Naive thymus-derived CD8-positive, alpha-beta T cell (primary cell): Measurements from ENCODE around the gene PCDHA4. TPM values are rescaled to one million over a fixed set of nuclear protein-coding genes. Genes with fewer than 3 reads are reported as not detected.
"Not testable (repeated sequence)": the region's sequence is repeated elsewhere in the genome, so short reads cannot be mapped to it uniquely, and the experiment has no call there.

ENCODE experiments used
- ATAC-seq, 2 donors: fragments of 150-1000 bp; cut with Tn5 transposase in 1 of 2; sonication (Bioruptor Pico), chemical (Tn5 transposase) in 1 of 2; 1 replicate in 1 of 2; 2 replicates in 1 of 2; pipeline ENCODE4 v1.10.0; 2021; ENCODE audit warnings: mild to moderate bottlenecking in 2 of 2, moderate library complexity in 2 of 2
- POLR2A ChIA-PET: fragments of 350-600 bp; sonication (Branson Sonifier 250); formaldehyde crosslinking; loops from one replicate; lab custom pipeline; 2021; ENCODE audit warnings: antibody characterized with exemption; lab: Charles Lee
- DNase-seq, 10 donors: peaks; one replicate each; pipeline versions ENCODE4 v3.0.0 to v3.0.0-alpha.2; 2020 to 2022
- H3K27ac Mint-ChIP-seq, 10 donors: one replicate each; pipeline ENCODE4 v1.8.0; 2020 to 2022; ENCODE audit warnings: mild to moderate bottlenecking in 10 of 10, mixed read lengths in 10 of 10, moderate library complexity in 4 of 10, inconsistent platforms in 1 of 10
- H3K27me3 Mint-ChIP-seq, 5 donors: one replicate each; pipeline ENCODE4 v1.8.0; 2021 to 2022; ENCODE audit warnings: mixed read lengths in 5 of 5
- H3K36me3 Mint-ChIP-seq, 3 donors: one replicate each; pipeline ENCODE4 v1.8.0; 2020 to 2022; ENCODE audit warnings: mixed read lengths in 3 of 3, mild to moderate bottlenecking in 2 of 3, inconsistent platforms in 1 of 3
- H3K4me1 Mint-ChIP-seq, 4 donors: one replicate each; pipeline ENCODE4 v1.8.0; 2021 to 2022; ENCODE audit warnings: mixed read lengths in 4 of 4
- H3K4me3 Mint-ChIP-seq, 10 donors: one replicate each; pipeline ENCODE4 v1.8.0; 2020 to 2022; ENCODE audit warnings: mild to moderate bottlenecking in 10 of 10, mixed read lengths in 10 of 10, moderate library complexity in 6 of 10, inconsistent platforms in 1 of 10
- H3K9me3 Mint-ChIP-seq, 9 donors: one replicate each; pipeline ENCODE4 v1.8.0; 2020 to 2022; ENCODE audit warnings: mixed read lengths in 9 of 9, mild to moderate bottlenecking in 3 of 9, inconsistent platforms in 1 of 9, moderate library complexity in 1 of 9
- polyA plus RNA-seq, 3 donors: library from polyadenylated mRNA; unstranded; fragments of 300-500 nt; fragmentation: Illumina TruSeq; gene quantifications; one replicate each; pipeline ENCODE4 v1.2.3, GENCODE V29; 2021
- total RNA-seq, 8 experiments: library from RNA in 2 of 8; stranded (reverse) in 2 of 8; gene quantifications; one replicate each; pipeline ENCODE4 v1.2.3 and lab custom pipeline; 2021 to 2026

PCDHA4 gene
- total and polyA plus RNA-seq, 5 experiments from 2014 or later: not detected

- H3K4me1 Mint-ChIP-seq, H3K27ac Mint-ChIP-seq, DNase-seq, ATAC-seq, H3K4me3 Mint-ChIP-seq, POLR2A ChIA-PET: not testable (repeated sequence)
- peaks cover 7 to 37% (median 26%) of the 10 kb centered on the region in 5 donors for H3K27me3 Mint-ChIP-seq
- H3K9me3 Mint-ChIP-seq: peaks cover 0 to 45% (median 14%) of the 10 kb centered on the region in 9 donors
- peaks cover 3 to 19% (median 9%) of the 10 kb centered on the region in 3 donors for H3K36me3 Mint-ChIP-seq
Measured at GRCh38 chr5:140848139-140849102, 41.6 kb downstream of the PCDHA4 start, which contains the start of gene PCDHA9. TSS of gene PCDHA9 (plus strand) at chr5:140848382. CDS start at chr5:140848496, 114 bp downstream.

GRCh38 chr5:140849831-140850634, 43.2 kb downstream of the PCDHA4 start:
- Mint-ChIP-seq H3K27me3 (peaks cover 7 to 39% (median 28%) of the 10 kb centered on the region in 5 donors), H3K36me3 (peaks cover 5 to 21% (median 6%) of the 10 kb centered on the region in 3 donors), H3K9me3 (peaks cover 0 to 44% (median 13%) of the 10 kb centered on the region in 9 donors), H3K27ac (peak overlapping the region in 1 of 10 donors; percentile 34)
- H3K4me1 Mint-ChIP-seq, H3K4me3 Mint-ChIP-seq, ATAC-seq, POLR2A ChIA-PET, DNase-seq: not testable (repeated sequence)

GRCh38 chr5:140855772-140856674, 49.2 kb downstream of the PCDHA4 start, which contains the start of gene PCDHA10:
TSS of gene PCDHA10 (plus strand) at chr5:140855897. CDS start at chr5:140856049, 152 bp downstream.
- H3K27ac Mint-ChIP-seq: no peak within 1 kb of the TSS
- POLR2A ChIA-PET: no interaction called here
- peaks cover 11 to 18% (median 15%) of the 10 kb centered on the region in 3 donors for H3K36me3 Mint-ChIP-seq
- ATAC-seq: no peak
- H3K4me3 Mint-ChIP-seq: no peak within 1 kb of the TSS
- peaks cover 0 to 46% (median 27%) of the 10 kb centered on the region in 9 donors for H3K9me3 Mint-ChIP-seq
- peaks cover 4 to 47% (median 21%) of the 10 kb centered on the region in 5 donors for H3K27me3 Mint-ChIP-seq
- DNase-seq: no peak
- H3K4me1 Mint-ChIP-seq: no peaks in the 10 kb centered on the region

GRCh38 chr5:140857177-140857986, 50.5 kb downstream of the PCDHA4 start:
- Mint-ChIP-seq H3K27ac (peak overlapping the region in 1 of 10 donors; percentile 40), H3K4me1 (no peaks in the 10 kb centered on the region)

GRCh38 chr5:140857987-140858240, 51.0 kb downstream of the PCDHA4 start:
- Mint-ChIP-seq H3K27ac (peak overlapping the region in 1 of 10 donors; percentile 40), H3K36me3 (peaks cover 11 to 27% (median 18%) of the 10 kb centered on the region in 3 donors), H3K9me3 (peaks cover 0 to 49% (median 38%) of the 10 kb centered on the region in 9 donors), H3K4me3 (no peak overlapping the region), H3K27me3 (peaks cover 8 to 51% (median 26%) of the 10 kb centered on the region in 5 donors), H3K4me1 (no peaks in the 10 kb centered on the region)
- POLR2A ChIA-PET: no interaction called here
- DNase-seq (no peak), ATAC-seq (no peak)

More at GRCh38 chr5:140857177-140857986, 50.5 kb downstream of the PCDHA4 start:
- peaks cover 8 to 56% (median 27%) of the 10 kb centered on the region in 5 donors for H3K27me3 Mint-ChIP-seq
- ATAC-seq (no peak), DNase-seq (no peak)
- POLR2A ChIA-PET: no interaction called here
- peaks cover 0 to 53% (median 39%) of the 10 kb centered on the region in 9 donors for H3K9me3 Mint-ChIP-seq
- no peak overlapping the region for H3K4me3 Mint-ChIP-seq
- peaks cover 11 to 27% (median 18%) of the 10 kb centered on the region in 3 donors for H3K36me3 Mint-ChIP-seq

- Mint-ChIP-seq H3K4me3 (no peak overlapping the region), H3K27ac (no peak overlapping the region), H3K9me3 (peaks cover 0 to 43% (median 29%) of the 10 kb centered on the region in 9 donors), H3K4me1 (no peaks in the 10 kb centered on the region), H3K36me3 (peaks cover 0 to 16% (median 6%) of the 10 kb centered on the region in 3 donors), H3K27me3 (peaks cover 15 to 48% (median 23%) of the 10 kb centered on the region in 5 donors)
- no peak for ATAC-seq
- POLR2A ChIA-PET: no interaction called here
- no peak for DNase-seq
Measured at GRCh38 chr5:140862441-140863295, 55.8 kb downstream of the PCDHA4 start.

Other genes starting within 250 kb of the PCDHA4 start
- 10 to 100 TPM; 27.8 to 28.3 TPM for gene SRA1, start 249.6 kb upstream of the PCDHA4 start, total RNA-seq
- 10 to 100 TPM; 26.7 to 37.5 (median 37.1) TPM for gene SRA1, start 249.6 kb upstream of the PCDHA4 start, polyA plus RNA-seq
- gene APBB3, start 242.5 kb upstream of the PCDHA4 start, total RNA-seq: 10 to 100 TPM; 75.6 to 77.5 TPM
- 1 to 10 TPM; 2.5 to 4.6 (median 3.7) TPM for gene APBB3, start 242.5 kb upstream of the PCDHA4 start, polyA plus RNA-seq
- gene SLC35A4, start 242.2 kb upstream of the PCDHA4 start, total RNA-seq: 10 to 100 TPM; 53.6 to 58.3 TPM
- gene SLC35A4, start 242.2 kb upstream of the PCDHA4 start, polyA plus RNA-seq: 100 to 1,000 TPM in 2 of 3 donors, 10 to 100 TPM in 1; 92.8 to 142 (median 113) TPM
- gene CD14, start 173.9 kb upstream of the PCDHA4 start, total RNA-seq: 1 to 10 TPM; 4.5 to 4.6 TPM
- gene CD14, start 173.9 kb upstream of the PCDHA4 start, polyA plus RNA-seq: 1 to 10 TPM; 1.5 to 3.1 (median 2.1) TPM
- 10 to 100 TPM; 46.3 to 55.8 TPM for gene TMCO6, start 167.6 kb upstream of the PCDHA4 start, total RNA-seq
- gene TMCO6, start 167.6 kb upstream of the PCDHA4 start, polyA plus RNA-seq: 10 to 100 TPM; 11.5 to 20.5 (median 13.9) TPM
- gene NDUFA2, start 159.4 kb upstream of the PCDHA4 start, total RNA-seq: 10 to 100 TPM; 43.6 to 44.3 TPM
- gene NDUFA2, start 159.4 kb upstream of the PCDHA4 start, polyA plus RNA-seq: 100 to 1,000 TPM; 137 to 167 (median 160) TPM
- gene IK, start 159.2 kb upstream of the PCDHA4 start, total RNA-seq: 100 to 1,000 TPM; 178 TPM
- 100 to 1,000 TPM; 168 to 207 (median 200) TPM for gene IK, start 159.2 kb upstream of the PCDHA4 start, polyA plus RNA-seq
- 10 to 100 TPM; 46.2 to 47.7 TPM for gene WDR55, start 142.2 kb upstream of the PCDHA4 start, total RNA-seq
- 10 to 100 TPM in 1 of 3 donors, 1 to 10 TPM in 2; 9.2 to 15.6 (median 9.6) TPM for gene WDR55, start 142.2 kb upstream of the PCDHA4 start, polyA plus RNA-seq
- gene DND1, start 133.5 kb upstream of the PCDHA4 start, total RNA-seq: 1 to 10 TPM; 3.4 to 3.7 TPM
- under 1 TPM in 1 of 3 donors, not detected in 2; 0.17 TPM for gene DND1, start 133.5 kb upstream of the PCDHA4 start, polyA plus RNA-seq
- gene HARS1, start 115.7 kb upstream of the PCDHA4 start, total RNA-seq: 10 to 100 TPM; 83.6 to 84.1 TPM
- 10 to 100 TPM; 63.2 to 77.5 (median 65.3) TPM for gene HARS1, start 115.7 kb upstream of the PCDHA4 start, polyA plus RNA-seq
- 10 to 100 TPM; 63.5 to 68.0 TPM for gene HARS2, start 115.6 kb upstream of the PCDHA4 start, total RNA-seq
- 10 to 100 TPM; 15.4 to 24.6 (median 20.1) TPM for gene HARS2, start 115.6 kb upstream of the PCDHA4 start, polyA plus RNA-seq
- 10 to 100 TPM; 55.8 to 59.6 TPM for gene ZMAT2, start 106.6 kb upstream of the PCDHA4 start, total RNA-seq
- 10 to 100 TPM; 64.2 to 81.3 (median 77.0) TPM for gene ZMAT2, start 106.6 kb upstream of the PCDHA4 start, polyA plus RNA-seq
- gene PCDHA1, start 20.9 kb upstream of the PCDHA4 start, total RNA-seq: not detected
- not detected for gene PCDHA1, start 20.9 kb upstream of the PCDHA4 start, polyA plus RNA-seq
- gene PCDHA2, start 12.2 kb upstream of the PCDHA4 start, total RNA-seq: not detected
- not detected for gene PCDHA2, start 12.2 kb upstream of the PCDHA4 start, polyA plus RNA-seq
- not detected for gene PCDHA3, start 6.0 kb upstream of the PCDHA4 start, total RNA-seq
- not detected for gene PCDHA3, start 6.0 kb upstream of the PCDHA4 start, polyA plus RNA-seq
- not detected for gene PCDHA5, start 14.5 kb downstream of the PCDHA4 start, total RNA-seq
- not detected for gene PCDHA5, start 14.5 kb downstream of the PCDHA4 start, polyA plus RNA-seq
- gene PCDHA6, start 20.9 kb downstream of the PCDHA4 start, total RNA-seq: not detected
- gene PCDHA6, start 20.9 kb downstream of the PCDHA4 start, polyA plus RNA-seq: not detected
- gene PCDHA7, start 27.2 kb downstream of the PCDHA4 start, total RNA-seq: not detected
- gene PCDHA7, start 27.2 kb downstream of the PCDHA4 start, polyA plus RNA-seq: not detected
- not detected for gene PCDHA8, start 34.1 kb downstream of the PCDHA4 start, total RNA-seq
- gene PCDHA8, start 34.1 kb downstream of the PCDHA4 start, polyA plus RNA-seq: not detected
- not detected for gene PCDHA9, start 41.3 kb downstream of the PCDHA4 start, total RNA-seq
- not detected for gene PCDHA9, start 41.3 kb downstream of the PCDHA4 start, polyA plus RNA-seq
- not detected for gene PCDHA10, start 48.8 kb downstream of the PCDHA4 start, total RNA-seq
- not detected for gene PCDHA10, start 48.8 kb downstream of the PCDHA4 start, polyA plus RNA-seq
- gene PCDHA11, start 61.9 kb downstream of the PCDHA4 start, total RNA-seq: not detected
- not detected for gene PCDHA11, start 61.9 kb downstream of the PCDHA4 start, polyA plus RNA-seq
- gene PCDHA12, start 68.2 kb downstream of the PCDHA4 start, total RNA-seq: not detected
- not detected for gene PCDHA12, start 68.2 kb downstream of the PCDHA4 start, polyA plus RNA-seq
- gene PCDHA13, start 75.1 kb downstream of the PCDHA4 start, total RNA-seq: not detected
- gene PCDHA13, start 75.1 kb downstream of the PCDHA4 start, polyA plus RNA-seq: not detected
- gene PCDHAC1, start 119.2 kb downstream of the PCDHA4 start, total RNA-seq: not detected
- not detected for gene PCDHAC1, start 119.2 kb downstream of the PCDHA4 start, polyA plus RNA-seq
- gene PCDHAC2, start 159.4 kb downstream of the PCDHA4 start, total RNA-seq: not detected
- gene PCDHAC2, start 159.4 kb downstream of the PCDHA4 start, polyA plus RNA-seq: not detected
- gene PCDHB1, start 244.3 kb downstream of the PCDHA4 start, total RNA-seq: not detected
- gene PCDHB1, start 244.3 kb downstream of the PCDHA4 start, polyA plus RNA-seq: not detected